H1 (cell line): ENCODE measurements around the gene SHLD1. TPM values are rescaled to one million over a fixed set of nuclear protein-coding genes. Genes with fewer than 3 reads are reported as not detected.

ENCODE experiments used
- CTCF ChIA-PET: fragments of 300-600 bp; sonication (Branson Sonifier 250); formaldehyde crosslinking; loops from one replicate; lab custom pipeline; 2021; ENCODE audit not compliant: partially characterized antibody; lab: Charles Lee
- POLR2A ChIA-PET: fragments of 300-600 bp; sonication (Branson Sonifier 250); formaldehyde crosslinking; loops from one replicate; lab custom pipeline; 2021; ENCODE audit warnings: inconsistent platforms; ENCODE audit not compliant: partially characterized antibody; lab: Charles Lee
- DNase-seq, 2 experiments: peaks; one replicate each; pipeline versions ENCODE4 v3.0.0 to v3.0.0-alpha.2; 2010 to 2022; ENCODE audit warnings: low spot score in 2 of 2, low read depth in 1 of 2, mixed read lengths in 1 of 2
- FAIRE-seq: peaks from 2 replicates; lab custom pipeline; 2011; peaks lifted over from hg19 to GRCh38; lab: Jason Lieb, UNC
- H2AFZ ChIP-seq: 2 replicates; pipeline ENCODE4 v1.8.1; 2012; ENCODE audit warnings: low read length, inconsistent platforms
- H2AK5ac ChIP-seq: 2 replicates; pipeline ENCODE4 v1.6.1; 2013; ENCODE audit warnings: low read depth, low read length
- H2BK120ac ChIP-seq: replicated peaks from 2 replicates; pipeline ENCODE3; 2013; ENCODE audit warnings: low read depth, low read length, inconsistent platforms
- H2BK12ac ChIP-seq: 2 replicates; pipeline ENCODE4 v1.6.1; 2013; ENCODE audit warnings: low read depth, low read length
- H2BK15ac ChIP-seq: 2 replicates; pipeline ENCODE4 v1.6.1; 2013; ENCODE audit warnings: low read length
- H2BK20ac ChIP-seq: 2 replicates; pipeline ENCODE4 v1.6.1; 2013; ENCODE audit warnings: low read length
- H2BK5ac ChIP-seq: 2 replicates; pipeline ENCODE4 v1.6.1; 2013; ENCODE audit warnings: low read depth, low read length
- H3K14ac ChIP-seq: 2 replicates; pipeline ENCODE4 v1.6.1; 2013; ENCODE audit warnings: inconsistent platforms; ENCODE audit not compliant: insufficient read length
- H3K18ac ChIP-seq: 2 replicates; pipeline ENCODE4 v1.6.1; 2013; ENCODE audit warnings: low read length; ENCODE audit errors: extremely low read depth
- H3K23ac ChIP-seq: 2 replicates; pipeline ENCODE4 v1.6.1; 2013; ENCODE audit warnings: inconsistent platforms; ENCODE audit not compliant: insufficient read length
- H3K23me2 ChIP-seq: 2 replicates; pipeline ENCODE4 v1.6.1; 2013; ENCODE audit warnings: low read depth, low read length
- H3K27ac ChIP-seq: 2 replicates; pipeline ENCODE4 v1.6.1; 2011; ENCODE audit warnings: low read depth, low read length, inconsistent platforms
- H3K27me3 ChIP-seq, 4 experiments: replicated peaks in 1 of 4; 1 replicate in 1 of 4; 2 replicates in 3 of 4; pipeline versions ENCODE4 v1.6.1 to v1.8.1; 2011 to 2013; ENCODE audit warnings: low read length in 3 of 4, mild to moderate bottlenecking in 3 of 4, inconsistent platforms in 2 of 4, mixed read lengths in 2 of 4, moderate library complexity in 1 of 4; ENCODE audit not compliant: control insufficient read depth in 3 of 4, insufficient read depth in 3 of 4; ENCODE audit errors: extremely low read depth in 1 of 4
- H3K36me3 ChIP-seq, 4 experiments: 2 replicates each; pipeline versions ENCODE4 v1.6.1 to v1.8.1; 2011 to 2013; ENCODE audit warnings: mild to moderate bottlenecking in 4 of 4, low read length in 3 of 4, moderate library complexity in 2 of 4, control low read depth in 1 of 4, inconsistent platforms in 1 of 4; ENCODE audit not compliant: insufficient read depth in 4 of 4, control insufficient read depth in 2 of 4
- H3K4ac ChIP-seq: replicated peaks from 2 replicates; pipeline ENCODE3; 2013; ENCODE audit warnings: low read length, low read depth, mixed read lengths, inconsistent platforms; ENCODE audit not compliant: insufficient read length
- H3K4me1 ChIP-seq, 4 experiments: replicated peaks in 1 of 4; 1 replicate in 1 of 4; 2 replicates in 3 of 4; pipeline versions ENCODE4 v1.6.1 to v1.8.1; 2011 to 2013; ENCODE audit warnings: low read length in 3 of 4, inconsistent platforms in 2 of 4, mixed read lengths in 1 of 4; ENCODE audit not compliant: insufficient read depth in 4 of 4, control insufficient read depth in 3 of 4
- H3K4me2 ChIP-seq, 2 experiments: 2 replicates each; pipeline versions ENCODE4 v1.6.1 to v1.8.1; 2011 to 2013; ENCODE audit warnings: low read depth in 2 of 2, low read length in 2 of 2, control low read depth in 1 of 2, inconsistent platforms in 1 of 2, mild to moderate bottlenecking in 1 of 2; ENCODE audit not compliant: insufficient read depth in 1 of 2
- H3K4me3 ChIP-seq, 4 experiments: fragments of 200-600, 300-600 bp in 1 of 4; sonication (generic), shearing (Covaris generic), sonication (Bioruptor Twin) in 1 of 4; 2 replicates each; pipeline versions ENCODE4 v1.5.1 to v1.8.1; 2011 to 2016; ENCODE audit warnings: low read length in 4 of 4, low read depth in 3 of 4, control low read depth in 2 of 4, inconsistent platforms in 2 of 4, mild to moderate bottlenecking in 2 of 4, mixed read lengths in 1 of 4, moderate library complexity in 1 of 4; ENCODE audit not compliant: insufficient read depth in 2 of 4; ENCODE audit errors: extremely low read depth in 1 of 4
- H3K56ac ChIP-seq: replicated peaks from 2 replicates; pipeline ENCODE3; 2013; ENCODE audit warnings: low read depth, mild to moderate bottlenecking, mixed read lengths, low read length, inconsistent platforms; ENCODE audit not compliant: insufficient read length
- H3K79me1 ChIP-seq: 2 replicates; pipeline ENCODE4 v1.6.1; 2013; ENCODE audit warnings: low read depth, low read length, control low read depth
- H3K79me2 ChIP-seq, 2 experiments: 2 replicates each; pipeline versions ENCODE4 v1.6.1 to v1.8.1; 2012 to 2013; ENCODE audit warnings: low read length in 2 of 2, mild to moderate bottlenecking in 2 of 2, inconsistent platforms in 1 of 2; ENCODE audit not compliant: insufficient read depth in 2 of 2, control insufficient read depth in 1 of 2
- H3K9ac ChIP-seq, 4 experiments: replicated peaks in 1 of 4; 1 replicate in 1 of 4; 2 replicates in 3 of 4; pipeline versions ENCODE4 v1.6.1 to v1.8.1; 2011 to 2013; ENCODE audit warnings: low read depth in 3 of 4, low read length in 3 of 4, control low read depth in 2 of 4, mild to moderate bottlenecking in 2 of 4, moderate library complexity in 2 of 4, inconsistent platforms in 1 of 4; ENCODE audit errors: extremely low read depth in 1 of 4
- H3K9me3 ChIP-seq, 2 experiments: 2 replicates each; pipeline versions ENCODE4 v1.6.1 to v1.8.1; 2012 to 2013; ENCODE audit warnings: mild to moderate bottlenecking in 2 of 2, moderate library complexity in 2 of 2, control low read depth in 1 of 2, inconsistent platforms in 1 of 2, low read depth in 1 of 2, low read length in 1 of 2, mixed read lengths in 1 of 2; ENCODE audit not compliant: insufficient read depth in 2 of 2
- H4K20me1 ChIP-seq, 2 experiments: replicated peaks in 1 of 2; 2 replicates each; pipeline versions ENCODE3 to v1.8.1; 2011 to 2013; ENCODE audit warnings: inconsistent platforms in 2 of 2, low read length in 2 of 2, mild to moderate bottlenecking in 1 of 2; ENCODE audit not compliant: insufficient read depth in 2 of 2, control insufficient read depth in 1 of 2
- H4K5ac ChIP-seq: 2 replicates; pipeline ENCODE4 v1.6.1; 2013; ENCODE audit warnings: low read length, low read depth, mixed read lengths, inconsistent platforms; ENCODE audit not compliant: insufficient read length
- H4K8ac ChIP-seq: 2 replicates; pipeline ENCODE4 v1.8.0; 2013; ENCODE audit warnings: mild to moderate bottlenecking, moderate library complexity, low read length, inconsistent platforms; ENCODE audit not compliant: insufficient read depth; ENCODE audit errors: extremely low read depth
- H4K91ac ChIP-seq: replicated peaks from 2 replicates; pipeline ENCODE3; 2013; ENCODE audit warnings: low read length, mixed read lengths, inconsistent platforms; ENCODE audit not compliant: insufficient read length
- ATF3 ChIP-seq: IDR thresholded peaks from 2 replicates; pipeline ENCODE4 v1.6.1; 2011; ENCODE audit warnings: low read depth, mild to moderate bottlenecking, low read length; ENCODE audit not compliant: insufficient read depth
- BRCA1 ChIP-seq: IDR thresholded peaks from 2 replicates; pipeline ENCODE4 v1.6.1; 2012; ENCODE audit warnings: low read depth, low read length, improper control_type of control experiment
- CTCF ChIP-seq, 3 experiments: IDR thresholded peaks; 1 replicate in 2 of 3; 2 replicates in 1 of 3; pipeline versions ENCODE4 v1.5.1 to v1.6.1; 2011; ENCODE audit warnings: low read length in 3 of 3, mild to moderate bottlenecking in 3 of 3, inconsistent platforms in 2 of 3, low read depth in 1 of 3, moderate library complexity in 1 of 3; ENCODE audit not compliant: insufficient read depth in 1 of 3; ENCODE audit errors: control extremely low read depth in 1 of 3
- RFX5 ChIP-seq: IDR thresholded peaks from 2 replicates; pipeline ENCODE4 v1.6.1; 2011; ENCODE audit warnings: low read depth, low read length, improper control_type of control experiment, borderline replicate concordance
- SIX5 ChIP-seq: IDR thresholded peaks from 2 replicates; pipeline ENCODE4 v1.6.1; 2011; ENCODE audit warnings: mild to moderate bottlenecking, low read depth, low read length
- WGBS, 2 experiments: shearing (Covaris generic) in 1 of 2; methylation state at CpG; one replicate each; pipeline versions ENCODE4 v1.1.6 to v1.1.7; 2013 to 2015; ENCODE audit warnings: low lambda C conversion rate in 2 of 2, mixed read lengths in 2 of 2, inconsistent platforms in 1 of 2, low coverage in 1 of 2, missing lambda C conversion rate in 1 of 2; ENCODE audit not compliant: insufficient replicate concordance in 2 of 2, insufficient coverage in 1 of 2, insufficient read length in 1 of 2; ENCODE audit errors: extremely low coverage in 1 of 2, missing lambda C conversion rate in 1 of 2; 5-methylcytosine and 5-hydroxymethylcytosine counted together
- polyA plus RNA-seq, 7 experiments: library from polyadenylated mRNA; depleted of rRNA in 3 of 7; stranded (reverse) in 5 of 7; unstranded in 2 of 7; fragments of >200 nt in 5 of 7; fragments of 200-250 nt in 2 of 7; gene quantifications; 1 replicate in 5 of 7; 2 replicates in 1 of 7; 4 replicates in 1 of 7; pipeline versions ENCODE4 v1.2.1 to v1.2.3, GENCODE V29; 2011 to 2013; ENCODE audit warnings: missing spikeins in 2 of 7, mixed read lengths in 2 of 7
- total RNA-seq: library from RNA; stranded (reverse); fragmentation: NEBNext Ultra II Directional; extraction: Animal tissue kit (Norgen Biotek cat#: 25700); gene quantifications from 2 replicates; pipeline ENCODE4 v1.2.1, GENCODE V29; 2021

The SHLD1 gene
- total and polyA plus RNA-seq, 2 of the 8 experiments (the other 6 are each of a cell fraction or from before 2014, with no cell fraction given) = 4.2 to 6.5 TPM

- POLR2A ChIA-PET = no interaction called here
- H3K4me1 ChIP-seq = peaks cover 0 to 4% (median 0%) of the 10 kb centered on the region in 4 experiments; a peak in 1 of 7 replicates
- H3K9me3 ChIP-seq = no peaks in the 10 kb centered on the region
- H3K56ac ChIP-seq = no peak overlapping the region
- H3K4me2 ChIP-seq = no peak overlapping the region
- H2BK15ac ChIP-seq = no peak overlapping the region
- WGBS, 2 experiments = 75% methylated on average over 6 of the region's 6 CpGs; no CpG with 5 or more reads in 1 of the 2 experiments
- no peak overlapping the region for H3K27ac ChIP-seq
- H3K79me2 ChIP-seq = no peaks in the 10 kb centered on the region
- H3K36me3 ChIP-seq = no peaks in the 10 kb centered on the region
- H3K14ac ChIP-seq = no peak overlapping the region
- no peak overlapping the region for H3K23ac ChIP-seq
- no peaks in the 10 kb centered on the region for H4K20me1 ChIP-seq
- no peak overlapping the region for H2BK120ac ChIP-seq
- DNase-seq (no peak), FAIRE-seq (no peak)
- H4K5ac ChIP-seq = no peak overlapping the region
- CTCF ChIA-PET = interaction anchor here (0.5 to 1.3 kb wide), 3 partner anchors 35 to 219 kb away, joined by 3 read pairs; no protein-coding TSS in a partner anchor
- peaks cover 3% of the 10 kb centered on the region; the same call in 1 of the 2 replicates for H3K23me2 ChIP-seq
- H4K8ac ChIP-seq = no peak overlapping the region
- no peak overlapping the region for H2BK20ac ChIP-seq
- H4K91ac ChIP-seq = no peak overlapping the region
- no peak overlapping the region for H3K9ac ChIP-seq
- H3K4me3 ChIP-seq = no peak overlapping the region
- H2BK5ac ChIP-seq = no peak overlapping the region
- no peak overlapping the region for H2AFZ ChIP-seq
- H2BK12ac ChIP-seq = no peak overlapping the region
- H3K27me3 ChIP-seq = no peaks in the 10 kb centered on the region
- H3K4ac ChIP-seq = no peak overlapping the region
- H3K18ac ChIP-seq = no peak overlapping the region
- H2AK5ac ChIP-seq = no peak overlapping the region
- no peaks in the 10 kb centered on the region for H3K79me1 ChIP-seq
- TF ChIP-seq ATF3 (no peak), CTCF (IDR thresholded peaks at IDR 0.05; ENCODE audit: control extremely low read depth in 1 of 3, insufficient read depth in 1 of 3, low read depth in 1 of 3, low read length in 3 of 3) (no peak), BRCA1 (no peak), RFX5 (no peak), SIX5 (no peak)
Measured at GRCh38 chr20:5748246-5748645, 2.0 kb upstream of the SHLD1 start.
